A673 (cell line): Measurements from ENCODE around the gene IDS. TPM values are rescaled to one million over a fixed set of nuclear protein-coding genes. Genes with fewer than 3 reads are reported as not detected.

Experiments used
- BruUV-seq: library from RNA; stranded (reverse); fragments of 400-500 nt; replicated peaks from 2 replicates; lab custom pipeline; 2021; lab: Mats Ljungman, UMichigan
- CTCF ChIA-PET: fragments of 300-600 bp; sonication (Branson Sonifier 250); formaldehyde crosslinking; loops from one replicate; lab custom pipeline; 2022; ENCODE audit warnings: antibody characterized with exemption; lab: Charles Lee
- POLR2A ChIA-PET: fragments of 300-600 bp; sonication (Branson Sonifier 250); formaldehyde crosslinking; loops from one replicate; lab custom pipeline; 2022; ENCODE audit warnings: antibody characterized with exemption; ENCODE audit not compliant: low non-redundant PET; lab: Charles Lee
- DNase-seq: peaks from one replicate; pipeline ENCODE4 v3.0.0-alpha.2; 2015; ENCODE audit warnings: low spot score
- H3K27ac ChIP-seq: fragments of 200-600 bp; sonication (generic); 2 replicates; pipeline ENCODE4 v1.5.1; 2016; ENCODE audit warnings: mixed run types, low read depth, mild to moderate bottlenecking, mixed read lengths, antibody characterized with exemption, low read length; ENCODE audit not compliant: poor library complexity, severe bottlenecking
- H3K27me3 ChIP-seq: fragments of 200-600 bp; sonication (generic); replicated peaks from 2 replicates; pipeline ENCODE4 v1.6.1; 2017; ENCODE audit warnings: mixed run types, low read depth, mild to moderate bottlenecking, mixed read lengths, antibody characterized with exemption, low read length; ENCODE audit not compliant: insufficient read depth, poor library complexity
- H3K36me3 ChIP-seq: fragments of 200-600 bp; sonication (generic); 2 replicates; pipeline ENCODE4 v1.6.1; 2016; ENCODE audit warnings: mixed run types, mild to moderate bottlenecking, mixed read lengths, antibody characterized with exemption, low read length; ENCODE audit not compliant: insufficient read depth, poor library complexity, severe bottlenecking
- H3K4me1 ChIP-seq: fragments of 200-600 bp; sonication (generic); 2 replicates; pipeline ENCODE4 v1.6.1; 2017; ENCODE audit warnings: mixed run types, mild to moderate bottlenecking, mixed read lengths, antibody characterized with exemption, low read length; ENCODE audit not compliant: insufficient read depth, poor library complexity, severe bottlenecking
- H3K4me3 ChIP-seq: fragments of 200-600 bp; sonication (generic); 2 replicates; pipeline ENCODE4 v1.5.1; 2016; ENCODE audit warnings: low read depth, mixed run types, mild to moderate bottlenecking, mixed read lengths, low read length; ENCODE audit not compliant: poor library complexity, severe bottlenecking
- H3K9me3 ChIP-seq: fragments of 200-600 bp; sonication (generic); 2 replicates; pipeline ENCODE4 v1.6.1; 2016; ENCODE audit warnings: mixed run types, low read depth, mild to moderate bottlenecking, mixed read lengths, antibody characterized with exemption, low read length; ENCODE audit not compliant: poor library complexity, severe bottlenecking
- EZH2 ChIP-seq: fragments of 200-600 bp; sonication (generic); IDR thresholded peaks from 2 replicates; pipeline ENCODE4 v1.6.1; 2017; ENCODE audit warnings: borderline replicate concordance, low read depth, mild to moderate bottlenecking, mixed read lengths, antibody characterized with exemption, low read length; ENCODE audit not compliant: poor library complexity, severe bottlenecking
- intact Hi-C: fragments of 100-400 bp; cut with micrococcal nuclease; formaldehyde crosslinking; loops from one replicate; pipeline ENCODE4 v1.10.0; 2022; ENCODE audit not compliant: unreplicated experiment
- total RNA-seq: library from RNA; stranded (reverse); gene quantifications from 2 replicates; pipeline ENCODE4 v1.2.3, GENCODE V29; 2021
- TF ChIP-seq, protein P1 (sequence below): fragments of 300-800, 200-600 bp; sonication (generic); conservative IDR thresholded peaks from 2 replicates; pipeline ENCODE4 v1.5.1; 2017; ENCODE audit warnings: low read depth, mild to moderate bottlenecking, antibody characterized with exemption, low read length, moderate library complexity, mixed read lengths

IDS gene
- total RNA-seq, 1 experiment from 2014 or later = 50.7 TPM

DNA sequence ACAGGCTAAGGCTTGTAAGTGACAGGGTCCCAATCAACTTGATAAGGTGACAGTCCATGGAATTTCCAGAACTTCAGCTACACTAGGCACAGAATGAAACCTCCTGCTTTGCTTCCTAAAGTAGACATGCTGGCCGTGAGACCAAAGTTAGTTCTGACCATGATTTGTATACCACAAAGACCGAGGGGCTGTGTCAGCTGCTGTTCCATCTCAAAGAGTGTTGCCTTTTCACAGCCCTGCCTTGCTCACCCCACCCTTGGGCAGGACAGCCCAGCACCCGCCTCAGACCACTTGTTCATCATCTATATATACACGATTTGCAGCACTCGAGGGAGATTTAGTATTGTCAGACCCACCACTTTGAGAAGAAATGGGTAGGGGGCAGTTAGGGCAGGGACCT lies 5.3 kb downstream of the IDS start:
- Histone ChIP-seq H3K27ac (no peak overlapping the region), H3K4me3 (no peak overlapping the region), H3K9me3 (no peaks in the 10 kb centered on the region), H3K27me3 (no peaks in the 10 kb centered on the region), H3K4me1 (no peaks in the 10 kb centered on the region), H3K36me3 (peaks cover 14% of the 10 kb centered on the region)
- POLR2A ChIA-PET = no interaction called here
- BruUV-seq = no TSS peak
- DNase-seq = no peak
- no peak for TF ChIP-seq EZH2
- TF ChIP-seq, protein P1, sequence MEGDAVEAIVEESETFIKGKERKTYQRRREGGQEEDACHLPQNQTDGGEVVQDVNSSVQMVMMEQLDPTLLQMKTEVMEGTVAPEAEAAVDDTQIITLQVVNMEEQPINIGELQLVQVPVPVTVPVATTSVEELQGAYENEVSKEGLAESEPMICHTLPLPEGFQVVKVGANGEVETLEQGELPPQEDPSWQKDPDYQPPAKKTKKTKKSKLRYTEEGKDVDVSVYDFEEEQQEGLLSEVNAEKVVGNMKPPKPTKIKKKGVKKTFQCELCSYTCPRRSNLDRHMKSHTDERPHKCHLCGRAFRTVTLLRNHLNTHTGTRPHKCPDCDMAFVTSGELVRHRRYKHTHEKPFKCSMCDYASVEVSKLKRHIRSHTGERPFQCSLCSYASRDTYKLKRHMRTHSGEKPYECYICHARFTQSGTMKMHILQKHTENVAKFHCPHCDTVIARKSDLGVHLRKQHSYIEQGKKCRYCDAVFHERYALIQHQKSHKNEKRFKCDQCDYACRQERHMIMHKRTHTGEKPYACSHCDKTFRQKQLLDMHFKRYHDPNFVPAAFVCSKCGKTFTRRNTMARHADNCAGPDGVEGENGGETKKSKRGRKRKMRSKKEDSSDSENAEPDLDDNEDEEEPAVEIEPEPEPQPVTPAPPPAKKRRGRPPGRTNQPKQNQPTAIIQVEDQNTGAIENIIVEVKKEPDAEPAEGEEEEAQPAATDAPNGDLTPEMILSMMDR = no peak
- intact Hi-C loops = no loop called here
- CTCF ChIA-PET = no interaction called here

DNA sequence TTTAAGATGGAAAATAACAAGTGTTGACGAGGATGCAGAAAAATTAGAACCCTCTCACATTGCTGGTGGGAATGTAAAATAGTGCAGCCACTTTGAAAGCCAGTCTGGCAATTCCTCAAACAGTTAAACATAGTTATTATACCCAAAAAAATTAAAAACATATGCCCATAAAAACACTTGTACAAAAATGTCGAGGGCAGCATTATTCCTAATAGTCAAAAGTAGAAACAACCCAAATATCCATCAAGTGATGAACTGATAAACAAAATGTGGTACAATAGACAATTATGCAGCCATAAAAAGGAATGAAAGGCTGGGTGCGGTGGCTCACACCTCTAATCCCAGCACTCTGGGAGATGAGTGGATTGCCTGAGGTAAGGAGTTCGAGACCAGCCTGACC lies 6.3 kb downstream of the IDS start:
- Histone ChIP-seq H3K4me1 (no peaks in the 10 kb centered on the region), H3K4me3 (no peak overlapping the region), H3K27me3 (no peaks in the 10 kb centered on the region), H3K9me3 (no peaks in the 10 kb centered on the region), H3K27ac (no peak overlapping the region), H3K36me3 (peaks cover 14% of the 10 kb centered on the region)
- POLR2A ChIA-PET = no interaction called here
- CTCF ChIA-PET = no interaction called here
- TF ChIP-seq, protein P1 = no peak
- TF ChIP-seq EZH2 = no peak
- intact Hi-C loops = no loop called here
- no peak for DNase-seq
- no TSS peak for BruUV-seq

DNA sequence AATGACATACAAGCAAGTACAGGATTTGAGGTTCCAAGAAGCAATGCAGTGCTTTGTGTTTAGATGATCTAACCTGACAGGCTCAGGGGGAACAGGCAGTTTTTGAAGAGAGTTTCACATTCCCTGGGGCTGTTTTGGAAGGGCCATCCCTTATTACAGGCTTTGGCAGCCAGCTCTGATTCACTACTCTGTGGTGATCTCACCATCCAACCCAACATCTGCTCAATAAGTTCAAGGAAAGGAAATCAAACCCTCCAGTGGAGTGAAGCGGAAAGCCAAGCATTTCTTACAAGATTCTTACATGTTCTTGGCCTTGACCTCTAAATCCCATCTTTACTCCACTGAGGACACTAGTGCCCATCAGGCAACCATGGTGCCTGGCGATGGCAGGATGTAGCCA lies 7.5 kb downstream of the IDS start:
- TF ChIP-seq, protein P1 = no peak
- no peak for TF ChIP-seq EZH2
- Histone ChIP-seq H3K4me3 (no peak overlapping the region), H3K36me3 (peaks cover 12% of the 10 kb centered on the region), H3K9me3 (no peaks in the 10 kb centered on the region), H3K27me3 (no peaks in the 10 kb centered on the region), H3K27ac (no peak overlapping the region), H3K4me1 (no peaks in the 10 kb centered on the region)
- intact Hi-C loops = no loop called here
- POLR2A ChIA-PET = no interaction called here
- no TSS peak for BruUV-seq
- CTCF ChIA-PET = no interaction called here
- no peak for DNase-seq
